K562 (cell line): ENCODE results near the gene TMPRSS11D. TPM values are rescaled to one million over a fixed set of nuclear protein-coding genes. Genes with fewer than 3 reads are reported as not detected.

Source experiments
- ATAC-seq: fragments of 200-7000 bp; cut with Tn5 transposase; 3 replicates; pipeline ENCODE4 v1.9.1; 2020; ENCODE audit warnings: moderate library complexity
- BruUV-seq: library from RNA; stranded (reverse); fragments of 400-500 nt; replicated peaks from 2 replicates; lab custom pipeline; 2021; lab: Mats Ljungman, UMichigan
- CTCF ChIA-PET: fragments of 300-600 bp; formaldehyde crosslinking; extraction: SDS; loops from one replicate; lab custom pipeline; 2021; ENCODE audit warnings: low intra/inter-chr PET ratio; lab: Yijun Ruan, JAX
- POLR2A ChIA-PET: fragments of 300-600, 350-650 bp; sonication (Branson Sonifier 250); formaldehyde crosslinking; extraction: SDS; loops from one replicate; lab custom pipeline; 2021; ENCODE audit warnings: antibody characterized with exemption, inconsistent platforms; lab: Yijun Ruan, JAX
- DNase-seq, 4 experiments: peaks; one replicate each; pipeline versions ENCODE4 v3.0.0 to v3.0.0-alpha.2; 2011 to 2018; ENCODE audit warnings: low spot score in 3 of 4, mixed read lengths in 3 of 4; ENCODE audit errors: extremely low read depth in 1 of 4
- FAIRE-seq: peaks from 2 replicates; lab custom pipeline; 2011; peaks lifted over from hg19 to GRCh38; lab: Jason Lieb, UNC
- H2AFZ ChIP-seq: 2 replicates; pipeline ENCODE4 v1.6.0; 2011; ENCODE audit warnings: low read depth, low read length, control low read depth, inconsistent platforms
- H3K27ac ChIP-seq: fragments of 200-600 bp; 3 replicates; pipeline ENCODE4 v1.8.0; 2011; ENCODE audit warnings: low read depth, mild to moderate bottlenecking, control low read depth, inconsistent platforms, low read length, moderate library complexity, mixed read lengths; ENCODE audit errors: extremely low read depth
- H3K27me3 ChIP-seq, 2 experiments: fragments of 300-600 bp in 1 of 2; 2 replicates in 1 of 2; 3 replicates in 1 of 2; pipeline versions ENCODE4 v1.6.0 to v1.8.0; 2011; ENCODE audit warnings: inconsistent platforms in 2 of 2, low read length in 2 of 2, mild to moderate bottlenecking in 1 of 2, mixed read lengths in 1 of 2, moderate library complexity in 1 of 2; ENCODE audit not compliant: control insufficient read depth in 2 of 2, insufficient read depth in 2 of 2
- H3K36me3 ChIP-seq: fragments of 300-600 bp; 3 replicates; pipeline ENCODE4 v1.8.0; 2011; ENCODE audit warnings: mild to moderate bottlenecking, low read length, inconsistent platforms; ENCODE audit not compliant: control insufficient read depth, insufficient read depth
- H3K4me1 ChIP-seq, 2 experiments: fragments of 200-600 bp in 1 of 2; replicated peaks in 1 of 2; 2 replicates in 1 of 2; 3 replicates in 1 of 2; pipeline versions ENCODE4 v1.5.1 to v1.8.0; 2011; ENCODE audit warnings: inconsistent platforms in 2 of 2, low read length in 2 of 2, mild to moderate bottlenecking in 1 of 2, mixed read lengths in 1 of 2, moderate library complexity in 1 of 2; ENCODE audit not compliant: control insufficient read depth in 2 of 2, insufficient read depth in 2 of 2
- H3K4me2 ChIP-seq: 2 replicates; pipeline ENCODE4 v1.6.1; 2011; ENCODE audit warnings: low read length, control low read depth, inconsistent platforms, mixed read lengths; ENCODE audit not compliant: insufficient read depth
- H3K4me3 ChIP-seq: fragments of 200-600 bp; sonication (generic), shearing (Covaris generic); 2 replicates; pipeline ENCODE4 v1.5.1; 2016; ENCODE audit warnings: control low read depth, inconsistent platforms
- H3K79me2 ChIP-seq: fragments of 200-600 bp; 3 replicates; pipeline ENCODE4 v1.8.0; 2011; ENCODE audit warnings: low read length, inconsistent platforms; ENCODE audit not compliant: control insufficient read depth, insufficient read depth
- H3K9ac ChIP-seq, 2 experiments: 2 replicates each; pipeline versions ENCODE4 v1.6.0 to v1.6.1; 2011; ENCODE audit warnings: low read depth in 2 of 2, low read length in 2 of 2, control low read depth in 1 of 2, inconsistent platforms in 1 of 2, mild to moderate bottlenecking in 1 of 2, mixed read lengths in 1 of 2; ENCODE audit not compliant: insufficient read depth in 1 of 2
- H3K9me1 ChIP-seq: one replicate; pipeline ENCODE4 v1.6.0; 2011; ENCODE audit warnings: inconsistent platforms, mild to moderate bottlenecking, low read length, moderate library complexity; ENCODE audit not compliant: control insufficient read depth, insufficient read depth
- H3K9me3 ChIP-seq: replicated peaks from 2 replicates; pipeline ENCODE4 v1.5.1; 2011; ENCODE audit warnings: low read depth, low read length, inconsistent platforms; ENCODE audit not compliant: control insufficient read depth, insufficient read depth
- H4K20me1 ChIP-seq: replicated peaks from 2 replicates; pipeline ENCODE4 v1.6.1; 2011; ENCODE audit warnings: low read length, inconsistent platforms, mixed read lengths; ENCODE audit not compliant: control insufficient read depth, insufficient read depth
- BRD4 ChIP-seq: fragments of 200-600 bp; sonication (generic); IDR thresholded peaks from 2 replicates; pipeline ENCODE4 v1.6.1; 2017; ENCODE audit warnings: inconsistent platforms
- CBFA2T2 ChIP-seq: fragments of 450-650 bp; conservative IDR thresholded peaks from 2 replicates; pipeline ENCODE4 v1.6.1; 2017; ENCODE audit warnings: mild to moderate bottlenecking
- CHCHD3 ChIP-seq: fragments of 250-450 bp; sonication (Bioruptor Pico); IDR thresholded peaks from 2 replicates; pipeline ENCODE4 v2.1.2; 2022; ENCODE audit warnings: mild to moderate bottlenecking
- DIDO1 ChIP-seq: fragments of 450-650 bp; IDR thresholded peaks from 2 replicates; pipeline ENCODE4 v1.6.1; 2016; ENCODE audit warnings: low read depth, missing biosample characterization, missing genetic modification characterization
- ILF3 ChIP-seq: fragments of 450-650 bp; IDR thresholded peaks from 2 replicates; pipeline ENCODE4 v1.6.1; 2018; ENCODE audit warnings: antibody characterized with exemption, mild to moderate bottlenecking, moderate library complexity, borderline replicate concordance
- KLF10 ChIP-seq: fragments of 250-450 bp; sonication (Bioruptor Pico); IDR thresholded peaks from 2 replicates; pipeline ENCODE4 v1.6.1; 2021; ENCODE audit warnings: matching md5 sums
- LCOR ChIP-seq: sonication (generic); formaldehyde crosslinking; IDR thresholded peaks from 2 replicates; pipeline ENCODE4 v1.8.0; 2022; ENCODE audit warnings: mild to moderate bottlenecking, missing genetic modification reagents
- NCOA4 ChIP-seq: fragments of 450-650 bp; IDR thresholded peaks from 2 replicates; pipeline ENCODE4 v1.6.1; 2018; ENCODE audit warnings: mild to moderate bottlenecking; ENCODE audit not compliant: partially characterized antibody
- SMARCE1 ChIP-seq: fragments of 450-650 bp; IDR thresholded peaks from 2 replicates; pipeline ENCODE4 v1.7.1; 2016; ENCODE audit warnings: mild to moderate bottlenecking
- TARDBP ChIP-seq: fragments of 450-650 bp; IDR thresholded peaks from 2 replicates; pipeline ENCODE4 v1.6.1; 2016
- ZNF354B ChIP-seq: fragments of 250-450 bp; sonication (Bioruptor Pico); IDR thresholded peaks from 2 replicates; pipeline ENCODE4 v1.4.0; 2020
- ZNF77 ChIP-seq: fragments of 250-450 bp; sonication (Bioruptor Pico); IDR thresholded peaks from 2 replicates; pipeline ENCODE4 v1.5.0; 2020
- WGBS: fragments of 100-300 bp; shearing (Covaris generic); methylation state at CpG from one replicate; pipeline ENCODE4 v1.1.6; 2016; ENCODE audit warnings: low coverage, mixed read lengths; ENCODE audit not compliant: insufficient coverage; ENCODE audit errors: missing lambda C conversion rate; 5-methylcytosine and 5-hydroxymethylcytosine counted together
- in situ Hi-C: fragments of 300-500 bp; cut with MboI; formaldehyde crosslinking; loops from 4 replicates; pipeline ENCODE4 v1.15.0; 2018; ENCODE audit warnings: inconsistent platforms, mixed read lengths
- intact Hi-C: fragments of 100-400 bp; cut with micrococcal nuclease; formaldehyde crosslinking; loops from 2 replicates; pipeline ENCODE4 v1.14.2; 2022
- polyA plus RNA-seq, 8 experiments: library from polyadenylated mRNA; depleted of rRNA in 4 of 8; stranded (reverse) in 5 of 8; unstranded in 3 of 8; fragments of >200 nt; fragmentation: Nextera tagmentation in 2 of 8; fragmentation: Illumina TruSeq in 1 of 8; extraction: Ambion mirVana in 2 of 8; extraction: Trizol in 1 of 8; gene quantifications; 2 replicates each; pipeline versions ENCODE4 v1.2.1 to v1.2.3, GENCODE V29; 2011 to 2014; ENCODE audit warnings: inconsistent platforms in 1 of 8, missing spikeins in 1 of 8
- total RNA-seq, 7 experiments: library from RNA; depleted of rRNA in 6 of 7; stranded (reverse); fragments of >200 nt in 6 of 7; fragmentation: Illumina TruSeq in 2 of 7; extraction: Trizol in 2 of 7; gene quantifications; 2 replicates each; pipeline versions ENCODE4 v1.2.1 to v1.2.3, GENCODE V29; 2011 to 2021; ENCODE audit warnings: low replicate concordance in 1 of 7
- TF ChIP-seq, protein P1 (sequence below): fragments of 250-450 bp; sonication (Bioruptor Pico); IDR thresholded peaks from 2 replicates; pipeline ENCODE4 v1.5.0; 2021

The TMPRSS11D gene
- total and polyA plus RNA-seq, 9 of the 15 experiments (the other 6 are each of a cell fraction or from before 2014, with no cell fraction given), result not detected

DNA sequence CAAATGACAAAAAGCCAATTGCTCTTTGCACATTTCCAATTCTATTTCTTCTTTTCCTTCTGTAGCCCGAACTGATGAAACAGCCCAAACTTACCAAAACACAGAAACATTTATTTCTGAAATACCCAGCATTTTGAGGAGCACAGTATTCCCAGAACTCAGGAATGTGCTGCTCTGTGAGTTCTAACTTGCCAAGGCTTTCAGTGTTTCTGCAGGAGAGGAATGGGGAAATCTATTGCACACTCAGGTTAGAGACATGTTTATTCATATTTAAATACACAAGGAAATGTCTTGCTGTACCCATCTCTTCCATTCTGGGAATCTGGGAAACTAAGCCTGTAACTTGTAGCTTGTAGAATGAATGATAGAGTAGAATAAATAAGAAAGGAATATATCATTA lies 10.7 kb downstream of the TMPRSS11D start:
- ChIA-PET CTCF (interaction anchor here (1.1 kb wide), 1 partner anchor 302 kb away, joined by 3 read pairs; no protein-coding TSS in a partner anchor), POLR2A (no interaction called here)
- Histone ChIP-seq H4K20me1 (no peaks in the 10 kb centered on the region), H3K27ac (no peak overlapping the region), H3K36me3 (no peaks in the 10 kb centered on the region), H3K4me3 (no peak overlapping the region), H3K9me3 (no peaks in the 10 kb centered on the region), H3K9me1 (no peaks in the 10 kb centered on the region), H3K4me2 (no peak overlapping the region), H3K9ac (no peak overlapping the region), H3K27me3 (no peaks in the 10 kb centered on the region), H3K4me1 (no peaks in the 10 kb centered on the region), H3K79me2 (no peaks in the 10 kb centered on the region), H2AFZ (no peak overlapping the region)
- no peak for TF ChIP-seq CBFA2T2
- TF ChIP-seq BRD4, result no peak
- TF ChIP-seq NCOA4, result no peak
- TF ChIP-seq ZNF77, result no peak
- TF ChIP-seq SMARCE1, result no peak
- TF ChIP-seq ILF3, result no peak
- TF ChIP-seq, protein P1, sequence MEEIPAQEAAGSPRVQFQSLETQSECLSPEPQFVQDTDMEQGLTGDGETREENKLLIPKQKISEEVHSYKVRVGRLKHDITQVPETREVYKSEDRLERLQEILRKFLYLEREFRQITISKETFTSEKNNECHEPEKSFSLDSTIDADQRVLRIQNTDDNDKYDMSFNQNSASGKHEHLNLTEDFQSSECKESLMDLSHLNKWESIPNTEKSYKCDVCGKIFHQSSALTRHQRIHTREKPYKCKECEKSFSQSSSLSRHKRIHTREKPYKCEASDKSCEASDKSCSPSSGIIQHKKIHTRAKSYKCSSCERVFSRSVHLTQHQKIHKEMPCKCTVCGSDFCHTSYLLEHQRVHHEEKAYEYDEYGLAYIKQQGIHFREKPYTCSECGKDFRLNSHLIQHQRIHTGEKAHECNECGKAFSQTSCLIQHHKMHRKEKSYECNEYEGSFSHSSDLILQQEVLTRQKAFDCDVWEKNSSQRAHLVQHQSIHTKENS, result no peak
- no peak for TF ChIP-seq DIDO1
- no peak for TF ChIP-seq TARDBP
- no peak for TF ChIP-seq ZNF354B (CRISPR knock-in tag)
- TF ChIP-seq LCOR (CRISPR knock-in tag), result no peak
- no peak for TF ChIP-seq CHCHD3 (CRISPR knock-in tag)
- no peak for TF ChIP-seq KLF10
- in situ Hi-C loops, result no loop called here
- no peak for FAIRE-seq
- intact Hi-C loops, result loop anchor here (10.0 kb wide), 1 partner anchor 302 kb away; no protein-coding TSS in a partner anchor
- 0% methylated on average over 1 of the region's 1 CpG for WGBS
- DNase-seq, result no peak
- ATAC-seq, result no peak
- no TSS peak for BruUV-seq
